HCT116 (cell line): Measurements from ENCODE around the gene PRELP. TPM values are rescaled to one million over a fixed set of nuclear protein-coding genes. Genes with fewer than 3 reads are reported as not detected.

Source experiments
- ATAC-seq: fragments of 200-7000 bp; cut with Tn5 transposase; 2 replicates; pipeline ENCODE4 v1.9.1; 2020; ENCODE audit warnings: mild to moderate bottlenecking, moderate library complexity
- BruUV-seq: library from RNA; stranded (reverse); fragments of 400-500 nt; replicated peaks from 2 replicates; lab custom pipeline; 2021; lab: Mats Ljungman, UMichigan
- CTCF ChIA-PET: fragments of 300-600 bp; sonication (Branson Sonifier 250); formaldehyde crosslinking; loops from one replicate; lab custom pipeline; 2021; ENCODE audit warnings: antibody characterized with exemption; lab: Charles Lee
- POLR2A ChIA-PET: fragments of 300-600, 350-600 bp; sonication (Branson Sonifier 250); formaldehyde crosslinking; loops from one replicate; lab custom pipeline; 2021; ENCODE audit warnings: antibody characterized with exemption; lab: Charles Lee
- RAD21 ChIA-PET, 2 experiments: fragments of 300-600 bp; sonication (Branson Sonifier 250); formaldehyde crosslinking; loops; one replicate each; lab custom pipeline; 2023; ENCODE audit warnings: low total read pairs in 2 of 2; ENCODE audit not compliant: uncharacterized antibody in 2 of 2, unreplicated experiment in 2 of 2, low non-redundant PET in 1 of 2; lab: Charles Lee
- DNase-seq: peaks from one replicate; pipeline ENCODE4 v3.0.0-alpha.2; 2010; ENCODE audit warnings: low read depth, low spot score
- H2AFZ ChIP-seq: fragments of 200-600 bp; shearing (Covaris generic), sonication (generic); 2 replicates; pipeline ENCODE4 v1.6.1; 2017; ENCODE audit warnings: low read depth, mixed run types, mixed read lengths, antibody characterized with exemption, low read length; ENCODE audit not compliant: poor library complexity, severe bottlenecking
- H3K27ac ChIP-seq: 2 replicates; pipeline ENCODE4 v1.5.1; 2012; ENCODE audit warnings: low read depth, low read length
- H3K27me3 ChIP-seq: fragments of 200-600 bp; sonication (generic); 2 replicates; pipeline ENCODE4 v1.6.1; 2016; ENCODE audit warnings: mixed run types, low read length, mixed read lengths; ENCODE audit not compliant: insufficient read depth
- H3K36me3 ChIP-seq, 2 experiments: fragments of 200-500 bp in 1 of 2; fragments of 200-600 bp in 1 of 2; sonication (Bioruptor generic) in 1 of 2; sonication (generic) in 1 of 2; 2 replicates each; pipeline versions ENCODE4 v1.5.1 to v1.6.1; 2014 to 2016; ENCODE audit warnings: low read length in 2 of 2, inconsistent platforms in 1 of 2, mixed read lengths in 1 of 2, mixed run types in 1 of 2; ENCODE audit not compliant: insufficient read depth in 2 of 2, control insufficient read depth in 1 of 2
- H3K4me1 ChIP-seq, 2 experiments: fragments of 200-600 bp in 1 of 2; sonication (generic) in 1 of 2; 2 replicates each; pipeline versions ENCODE4 v1.5.1 to v1.6.1; 2012 to 2017; ENCODE audit warnings: low read length in 2 of 2, inconsistent platforms in 1 of 2, mild to moderate bottlenecking in 1 of 2, mixed read lengths in 1 of 2, mixed run types in 1 of 2, moderate library complexity in 1 of 2; ENCODE audit not compliant: insufficient read depth in 2 of 2, control insufficient read depth in 1 of 2
- H3K4me2 ChIP-seq: fragments of 200-600 bp; sonication (generic); 2 replicates; pipeline ENCODE4 v1.6.1; 2017; ENCODE audit warnings: mixed run types, low read length, mixed read lengths
- H3K4me3 ChIP-seq, 2 experiments: fragments of 200-600 bp in 1 of 2; sonication (generic) in 1 of 2; replicated peaks in 1 of 2; 2 replicates each; pipeline ENCODE4 v1.5.1; 2011 to 2016; ENCODE audit warnings: low read length in 2 of 2, control low read depth in 1 of 2, low read depth in 1 of 2, mild to moderate bottlenecking in 1 of 2, mixed read lengths in 1 of 2, mixed run types in 1 of 2
- H3K79me2 ChIP-seq: fragments of 200-600 bp; sonication (generic); 2 replicates; pipeline ENCODE4 v1.6.1; 2017; ENCODE audit warnings: mild to moderate bottlenecking, mixed run types, low read length, moderate library complexity, mixed read lengths; ENCODE audit not compliant: insufficient read depth
- H3K9ac ChIP-seq: fragments of 200-600 bp; sonication (generic); 2 replicates; pipeline ENCODE4 v1.6.1; 2016; ENCODE audit warnings: low read length, mixed read lengths
- H3K9me2 ChIP-seq: fragments of 200-600 bp; sonication (generic), shearing (Covaris generic); 2 replicates; pipeline ENCODE4 v1.6.1; 2017; ENCODE audit warnings: mixed run types, mild to moderate bottlenecking, moderate library complexity; ENCODE audit not compliant: insufficient read depth
- H3K9me3 ChIP-seq, 2 experiments: fragments of 200-500 bp in 1 of 2; fragments of 200-600 bp in 1 of 2; sonication (Bioruptor generic) in 1 of 2; sonication (generic) in 1 of 2; 2 replicates each; pipeline ENCODE4 v1.6.1; 2014 to 2017; ENCODE audit warnings: low read length in 2 of 2, mixed read lengths in 2 of 2, inconsistent platforms in 1 of 2, low read depth in 1 of 2, mild to moderate bottlenecking in 1 of 2, mixed run types in 1 of 2, moderate library complexity in 1 of 2; ENCODE audit not compliant: control insufficient read depth in 1 of 2, insufficient read depth in 1 of 2
- H4K20me1 ChIP-seq: fragments of 200-600 bp; sonication (generic), shearing (Covaris generic); 2 replicates; pipeline ENCODE4 v1.6.1; 2017; ENCODE audit warnings: mixed run types, mild to moderate bottlenecking, moderate library complexity; ENCODE audit not compliant: insufficient read depth
- JUND ChIP-seq: IDR thresholded peaks from 2 replicates; pipeline ENCODE4 v1.6.1; 2012
- MAX ChIP-seq: IDR thresholded peaks from 2 replicates; pipeline ENCODE4 v1.6.1; 2012
- RAD21 ChIP-seq: IDR thresholded peaks from 2 replicates; pipeline ENCODE4 v1.6.1; 2012; ENCODE audit warnings: low read depth, mild to moderate bottlenecking
- REST ChIP-seq: IDR thresholded peaks from 2 replicates; pipeline ENCODE4 v1.6.1; 2012; ENCODE audit warnings: low read depth
- SP1 ChIP-seq: IDR thresholded peaks from 2 replicates; pipeline ENCODE4 v1.6.1; 2012; ENCODE audit warnings: low read depth
- SRF ChIP-seq: IDR thresholded peaks from 2 replicates; pipeline ENCODE4 v1.6.1; 2012; ENCODE audit warnings: low read depth
- TCF7L2 ChIP-seq: IDR thresholded peaks from 2 replicates; pipeline ENCODE4 v1.7.0; 2011; ENCODE audit warnings: borderline replicate concordance, inconsistent platforms; ENCODE audit not compliant: insufficient read depth, insufficient read length; ENCODE audit errors: extremely low read depth
- YY1 ChIP-seq: IDR thresholded peaks from 2 replicates; pipeline ENCODE4 v1.6.1; 2011; ENCODE audit warnings: low read length, low read depth, moderate library complexity, mild to moderate bottlenecking; ENCODE audit not compliant: insufficient replicate concordance; ENCODE audit errors: extremely low read depth
- ZNF274 ChIP-seq: fragments of 200-500 bp; sonication (Bioruptor generic); IDR thresholded peaks from 2 replicates; pipeline ENCODE4 v1.6.1; 2014; ENCODE audit warnings: mild to moderate bottlenecking, low read depth, low read length, inconsistent platforms
- intact Hi-C: fragments of 100-400 bp; cut with micrococcal nuclease; formaldehyde crosslinking; loops from 2 replicates; pipeline ENCODE4 v1.10.0; 2022
- total RNA-seq: library from RNA; stranded (reverse); gene quantifications from one replicate; pipeline ENCODE4 v1.2.1, GENCODE V29; 2021; ENCODE audit not compliant: unreplicated experiment

PRELP gene
- total RNA-seq, 1 experiment from 2014 or later, result 0.10 TPM

- Histone ChIP-seq H2AFZ (no peak overlapping the region), H3K27ac (no peak overlapping the region), H4K20me1 (no peaks in the 10 kb centered on the region), H3K4me1 (peaks cover 13 to 19% of the 10 kb centered on the region in 2 experiments), H3K4me3 (no peak overlapping the region), H3K36me3 (no peaks in the 10 kb centered on the region), H3K4me2 (no peak overlapping the region), H3K9me3 (no peaks in the 10 kb centered on the region), H3K27me3 (peaks cover 19% of the 10 kb centered on the region), H3K9me2 (no peaks in the 10 kb centered on the region), H3K79me2 (no peaks in the 10 kb centered on the region), H3K9ac (no peak overlapping the region)
- ChIA-PET RAD21 (no interaction called here), POLR2A (no interaction called here), CTCF (interaction anchor here (0.8 kb wide), 2 partner anchors 8 to 212 kb away, joined by 3 to 4 read pairs; no protein-coding TSS in a partner anchor)
- DNase-seq, result no peak
- no peak for TF ChIP-seq YY1
- no peak for TF ChIP-seq SP1
- TF ChIP-seq TCF7L2, result no peak
- no peak for TF ChIP-seq JUND
- no peak for TF ChIP-seq MAX
- TF ChIP-seq RAD21, result no peak
- no peak for TF ChIP-seq SRF
- no peak for TF ChIP-seq REST
- no peak for TF ChIP-seq ZNF274
- BruUV-seq, result no TSS peak
- ATAC-seq, result no peak
- intact Hi-C loops, result no loop called here
These were observed 4.0 kb downstream of the PRELP start for GRCh38 chr1:203479646-203480045.
